OCI-LY3 (cell line): ENCODE measurements around the gene FLVCR2.

Source experiments
- EZH2phosphoT487 ChIP-seq: fragments of 200-600 bp; shearing (Covaris generic); IDR thresholded peaks from 2 replicates; pipeline ENCODE4 v1.6.1; 2018; ENCODE audit warnings: antibody characterized with exemption, mixed run types, low read depth
- TF ChIP-seq, protein P1 (sequence below): fragments of 200-600, 300-600 bp; sonication (generic); IDR thresholded peaks from 2 replicates; pipeline ENCODE4 v1.5.1; 2014; ENCODE audit warnings: antibody characterized with exemption, low read length, low read depth

DNA sequence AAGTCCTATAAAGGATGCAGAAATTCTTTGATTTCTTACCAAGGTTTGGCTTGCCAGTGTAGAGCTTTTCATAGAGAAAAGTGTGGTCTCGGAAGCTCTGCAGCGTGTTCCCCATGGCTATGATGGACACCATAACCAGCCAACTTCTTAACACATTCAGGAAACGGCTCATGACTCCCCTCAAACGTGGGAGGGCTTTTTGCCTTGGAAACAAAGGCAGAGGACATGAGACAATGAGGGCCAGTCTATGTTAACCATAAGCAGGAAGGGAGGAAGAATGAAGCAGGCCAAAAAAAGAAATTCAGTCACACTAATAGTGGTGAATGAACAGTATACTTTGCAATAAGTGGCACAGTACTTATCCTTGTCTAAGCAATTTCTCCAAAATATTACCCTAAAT is 78.9 kb downstream of the FLVCR2 start:
- TF ChIP-seq EZH2phosphoT487: no peak
- TF ChIP-seq, protein P1, sequence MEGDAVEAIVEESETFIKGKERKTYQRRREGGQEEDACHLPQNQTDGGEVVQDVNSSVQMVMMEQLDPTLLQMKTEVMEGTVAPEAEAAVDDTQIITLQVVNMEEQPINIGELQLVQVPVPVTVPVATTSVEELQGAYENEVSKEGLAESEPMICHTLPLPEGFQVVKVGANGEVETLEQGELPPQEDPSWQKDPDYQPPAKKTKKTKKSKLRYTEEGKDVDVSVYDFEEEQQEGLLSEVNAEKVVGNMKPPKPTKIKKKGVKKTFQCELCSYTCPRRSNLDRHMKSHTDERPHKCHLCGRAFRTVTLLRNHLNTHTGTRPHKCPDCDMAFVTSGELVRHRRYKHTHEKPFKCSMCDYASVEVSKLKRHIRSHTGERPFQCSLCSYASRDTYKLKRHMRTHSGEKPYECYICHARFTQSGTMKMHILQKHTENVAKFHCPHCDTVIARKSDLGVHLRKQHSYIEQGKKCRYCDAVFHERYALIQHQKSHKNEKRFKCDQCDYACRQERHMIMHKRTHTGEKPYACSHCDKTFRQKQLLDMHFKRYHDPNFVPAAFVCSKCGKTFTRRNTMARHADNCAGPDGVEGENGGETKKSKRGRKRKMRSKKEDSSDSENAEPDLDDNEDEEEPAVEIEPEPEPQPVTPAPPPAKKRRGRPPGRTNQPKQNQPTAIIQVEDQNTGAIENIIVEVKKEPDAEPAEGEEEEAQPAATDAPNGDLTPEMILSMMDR: no peak
